GM18520 (cell line): ENCODE measurements around the gene MISP3.

ENCODE experiments used
- ATAC-seq: cut with Tn5 transposase; IDR thresholded peaks from one replicate; pipeline ENCODE4 v1.9.1; 2021; ENCODE audit not compliant: unreplicated experiment

Gene MISP3

DNA sequence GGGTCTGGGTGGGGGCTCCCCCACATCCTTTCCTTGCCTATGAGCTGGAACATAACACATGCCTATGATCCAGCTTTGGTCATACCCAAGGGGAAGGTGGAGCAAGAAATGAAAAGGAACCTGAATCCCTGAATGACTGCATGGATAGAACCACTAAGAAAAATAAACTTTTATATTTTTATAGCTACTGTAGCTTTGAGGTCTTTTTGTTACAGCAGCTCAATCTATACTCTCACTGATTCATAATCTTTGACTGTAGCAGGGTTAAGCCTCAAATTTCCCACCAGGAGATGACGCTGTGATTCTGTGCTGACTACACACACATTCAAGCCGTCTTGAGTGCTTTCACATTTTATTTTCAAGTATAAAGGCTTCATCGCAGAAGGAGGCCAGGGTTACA is 19.6 kb upstream of the MISP3 start:
- no peak for ATAC-seq

DNA sequence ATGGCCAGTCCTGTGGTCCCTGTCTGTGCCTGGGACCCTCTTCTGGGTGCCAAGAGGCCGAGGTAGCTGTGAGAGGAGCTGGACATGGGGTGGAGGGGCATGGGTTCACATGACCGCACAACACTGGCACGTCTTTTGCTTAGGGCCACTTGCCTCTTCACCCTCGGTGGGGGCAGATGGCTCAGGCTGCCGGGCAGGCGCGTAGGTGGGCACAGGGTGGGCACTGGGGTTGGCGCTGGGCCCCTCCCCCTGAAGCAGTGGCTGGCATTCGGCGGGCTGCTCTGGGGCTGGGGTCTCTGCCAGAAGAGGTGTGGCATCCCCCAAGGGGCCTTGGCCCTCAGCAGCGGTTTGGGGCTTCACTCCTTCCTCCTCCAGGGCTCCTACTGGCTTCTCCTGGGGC is 19.1 kb upstream of the MISP3 start:
- ATAC-seq: no peak

- ATAC-seq: no peak
These were observed 18.5 kb upstream of the MISP3 start for GRCh38 chr19:14054099-14054498.

DNA sequence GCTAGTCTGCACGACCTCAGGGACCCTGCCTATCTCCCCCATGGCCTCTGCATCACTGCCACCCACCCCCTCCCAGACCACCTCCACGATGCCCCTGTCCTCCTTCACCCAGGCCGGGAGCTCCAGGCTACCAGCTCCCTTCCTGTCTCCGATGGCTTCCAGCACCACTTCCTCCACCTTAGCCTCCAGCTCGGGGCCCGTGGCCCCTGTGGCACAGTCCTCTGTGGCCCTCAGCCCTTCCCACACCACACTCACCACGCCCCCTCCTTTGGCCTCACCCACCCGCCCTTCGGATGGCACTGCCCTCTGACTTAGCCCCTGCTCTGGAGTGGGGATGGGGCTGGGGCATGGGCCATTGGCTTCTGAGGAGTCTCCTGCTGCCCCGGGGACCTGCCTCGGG is 17.9 kb upstream of the MISP3 start:
- ATAC-seq: no peak

DNA sequence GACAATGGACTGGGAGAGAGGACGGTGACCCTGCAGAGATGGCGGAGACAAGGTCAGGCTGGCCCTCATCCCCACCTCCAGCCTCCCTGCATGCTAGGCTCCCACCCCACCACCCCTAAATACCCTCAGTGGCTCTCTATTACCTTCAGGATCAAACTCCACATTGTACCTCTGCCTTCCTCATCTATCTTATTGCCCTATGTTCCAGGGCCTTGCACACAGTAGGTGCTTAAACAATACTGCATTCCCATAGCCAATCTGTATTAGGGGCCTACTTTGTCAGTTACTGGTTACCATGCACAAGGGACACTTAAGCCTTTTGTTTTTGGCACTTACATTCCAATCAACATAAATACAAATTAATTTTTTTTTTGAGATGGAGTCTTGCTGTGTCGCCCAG is 17.2 kb upstream of the MISP3 start:
- ATAC-seq: no peak

DNA sequence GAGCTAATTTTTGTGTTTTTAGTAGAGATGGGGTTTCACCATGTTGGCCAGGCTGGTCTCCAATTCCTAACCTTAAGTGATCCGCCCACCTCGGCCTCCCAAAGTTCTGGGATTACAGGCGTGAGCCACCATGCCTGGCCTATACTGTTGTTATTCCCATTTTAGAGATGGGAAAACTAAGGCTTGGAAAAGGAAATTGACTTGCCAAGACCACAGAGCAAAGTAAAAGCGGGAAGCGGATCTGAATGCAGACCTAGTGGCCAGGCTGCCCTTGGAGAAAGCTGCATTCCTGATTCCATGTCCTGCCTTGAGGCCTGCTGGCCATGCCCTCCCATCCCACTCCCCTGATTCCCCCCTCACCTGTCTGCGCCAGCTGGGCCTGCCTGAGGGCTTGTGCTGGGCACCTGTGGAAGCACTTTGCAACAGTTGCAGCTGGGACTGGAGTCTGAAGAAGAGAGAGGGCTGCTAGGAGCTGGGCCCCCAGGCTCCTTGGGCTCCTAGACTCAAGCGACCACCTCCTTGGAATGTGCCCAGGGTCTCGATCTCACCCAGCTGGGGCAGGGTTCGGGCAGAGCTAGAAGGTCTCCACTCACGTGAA is 16.4 kb upstream of the MISP3 start:
- ATAC-seq: no peak

GRCh38 chr19:14056741-14057356 is 15.7 kb upstream of the MISP3 start:
- ATAC-seq: no peak

DNA sequence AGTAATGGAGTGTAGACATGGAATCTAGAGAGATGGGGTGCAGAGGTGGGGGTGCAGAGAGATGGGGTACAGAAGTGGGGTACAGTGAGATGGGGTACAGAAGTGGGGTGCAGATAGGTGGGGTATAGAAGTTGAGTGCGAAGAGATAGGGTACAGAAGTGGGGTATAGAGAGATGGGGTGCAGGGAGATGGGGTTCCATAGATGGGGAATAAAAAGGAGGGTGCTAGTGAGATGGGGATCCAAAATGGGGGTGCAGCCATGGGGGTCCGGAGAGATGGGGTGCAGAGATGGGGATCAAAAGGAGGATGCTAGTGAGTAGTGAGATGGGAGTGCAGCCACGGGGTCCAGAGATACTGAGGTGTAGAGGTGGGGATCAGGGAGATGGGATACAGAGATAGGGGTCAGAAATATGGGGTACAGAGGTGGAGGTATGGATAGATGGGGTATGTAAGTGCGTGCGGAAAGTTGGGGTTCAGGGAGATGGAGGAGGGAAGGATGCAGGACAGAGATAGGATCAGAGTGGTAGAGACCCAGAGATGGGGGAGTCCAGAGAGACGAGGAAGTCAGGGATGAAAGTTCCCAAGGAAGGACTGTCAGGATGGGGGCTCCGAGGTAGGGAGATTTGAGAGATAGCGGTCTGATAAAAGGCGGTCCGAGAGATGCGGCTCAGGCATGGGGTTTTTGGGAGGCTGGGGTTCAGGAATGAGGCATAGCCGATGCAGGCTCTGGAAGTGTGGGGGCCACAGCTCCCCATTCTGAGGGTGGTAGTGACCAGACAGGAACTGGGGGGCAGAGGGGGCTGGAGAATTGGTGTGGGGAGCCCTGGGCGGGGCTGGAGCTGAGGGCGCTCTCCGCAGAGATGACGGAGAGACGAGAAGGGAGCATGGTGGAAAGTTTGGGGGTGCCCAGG is 14.1 kb upstream of the MISP3 start:
- no peak for ATAC-seq

DNA sequence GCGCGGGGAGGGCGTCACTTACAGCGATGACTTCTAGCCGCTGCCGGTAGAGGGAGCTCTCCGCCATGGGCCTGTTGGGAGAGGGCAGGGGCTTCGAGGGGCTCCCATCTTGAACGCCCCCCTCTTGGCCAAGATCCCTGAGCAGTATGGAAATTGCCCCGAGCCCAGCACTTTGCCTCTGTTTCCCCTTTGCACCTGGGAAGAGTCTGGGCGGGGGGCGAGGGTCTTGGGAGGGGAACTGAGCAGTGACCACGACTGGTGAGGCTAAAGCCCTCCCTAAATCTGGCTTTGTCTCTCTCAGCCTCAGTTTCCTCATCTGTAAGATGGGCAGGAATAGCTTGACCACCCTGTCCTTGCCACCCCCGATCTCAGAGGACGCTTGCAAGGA is 13.5 kb upstream of the MISP3 start:
- ATAC-seq: no peak

DNA sequence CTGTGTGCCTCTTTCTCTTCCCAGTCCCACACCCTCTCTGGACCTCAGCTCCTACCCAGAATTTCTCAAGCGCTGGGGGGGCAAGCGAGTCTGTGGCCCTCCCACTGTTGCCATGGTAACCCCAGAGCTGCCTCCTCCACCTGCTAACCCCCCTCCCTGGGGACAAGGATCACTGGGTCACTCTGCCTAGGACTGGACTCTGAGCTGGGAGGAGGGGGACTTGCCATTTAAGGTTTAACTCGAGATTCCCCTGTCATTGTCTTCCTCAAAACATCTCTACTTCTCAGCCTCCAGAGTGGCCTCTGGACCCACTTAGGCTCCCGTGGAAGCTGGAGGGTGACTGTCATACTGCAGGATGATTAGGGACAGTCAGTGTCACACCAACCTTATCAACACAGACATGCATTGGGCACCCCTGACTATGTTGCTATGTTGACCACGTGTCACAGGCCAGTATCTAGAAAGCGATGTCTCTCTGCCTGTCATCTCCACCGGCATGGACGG is 12.9 kb upstream of the MISP3 start:
- ATAC-seq: no peak

- no peak for ATAC-seq
These were observed 11.4 kb upstream of the MISP3 start for GRCh38 chr19:14061081-14061749.

- ATAC-seq: no peak
These were observed 10.6 kb upstream of the MISP3 start, which contains the start of gene PALM3 for GRCh38 chr19:14061751-14062557. Gene PALM3 (minus strand): TSS chr19:14062076. CDS start chr19:14061980, 96 bp downstream.

GRCh38 chr19:14062558-14062855 is 10.1 kb upstream of the MISP3 start:
- ATAC-seq: no peak

DNA sequence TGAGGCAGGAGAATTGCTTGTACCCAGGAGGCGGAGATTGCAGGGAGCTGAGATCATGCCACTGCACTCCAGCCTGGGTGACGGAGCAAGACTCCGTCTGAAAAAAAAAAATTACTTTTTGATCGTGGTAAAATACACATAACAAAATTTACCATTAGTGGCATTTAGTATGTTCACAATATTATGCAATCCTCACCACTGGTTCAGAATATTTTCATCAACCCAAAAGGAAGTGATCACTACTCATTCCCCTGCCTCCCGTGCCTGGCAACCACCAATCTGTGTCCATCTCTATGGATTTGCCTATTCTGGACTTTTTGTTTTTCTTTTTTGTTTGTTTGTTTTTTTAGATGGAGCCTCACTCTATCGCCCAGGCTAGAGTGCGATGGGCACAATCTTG is 9.5 kb upstream of the MISP3 start:
- no peak for ATAC-seq

DNA sequence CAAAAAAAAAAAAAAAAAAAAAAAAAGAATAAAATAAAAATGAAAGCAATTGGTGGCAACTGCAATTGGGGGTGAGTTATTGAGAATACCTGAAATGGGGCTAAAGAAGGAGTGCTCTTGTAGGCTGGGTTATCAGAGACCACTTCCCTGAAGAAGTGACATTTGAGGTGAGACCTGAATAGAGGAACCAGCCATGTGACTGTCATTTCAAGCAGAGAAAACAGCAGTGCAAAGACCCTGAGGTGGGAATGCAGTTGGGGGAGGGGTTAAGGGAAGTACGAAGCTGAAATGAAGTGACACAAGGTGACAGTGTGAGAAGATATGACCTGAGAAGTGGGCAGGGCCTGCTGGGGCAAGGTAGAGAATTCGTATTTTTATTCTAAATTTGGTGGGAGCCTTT is 6.5 kb upstream of the MISP3 start:
- ATAC-seq: no peak

DNA sequence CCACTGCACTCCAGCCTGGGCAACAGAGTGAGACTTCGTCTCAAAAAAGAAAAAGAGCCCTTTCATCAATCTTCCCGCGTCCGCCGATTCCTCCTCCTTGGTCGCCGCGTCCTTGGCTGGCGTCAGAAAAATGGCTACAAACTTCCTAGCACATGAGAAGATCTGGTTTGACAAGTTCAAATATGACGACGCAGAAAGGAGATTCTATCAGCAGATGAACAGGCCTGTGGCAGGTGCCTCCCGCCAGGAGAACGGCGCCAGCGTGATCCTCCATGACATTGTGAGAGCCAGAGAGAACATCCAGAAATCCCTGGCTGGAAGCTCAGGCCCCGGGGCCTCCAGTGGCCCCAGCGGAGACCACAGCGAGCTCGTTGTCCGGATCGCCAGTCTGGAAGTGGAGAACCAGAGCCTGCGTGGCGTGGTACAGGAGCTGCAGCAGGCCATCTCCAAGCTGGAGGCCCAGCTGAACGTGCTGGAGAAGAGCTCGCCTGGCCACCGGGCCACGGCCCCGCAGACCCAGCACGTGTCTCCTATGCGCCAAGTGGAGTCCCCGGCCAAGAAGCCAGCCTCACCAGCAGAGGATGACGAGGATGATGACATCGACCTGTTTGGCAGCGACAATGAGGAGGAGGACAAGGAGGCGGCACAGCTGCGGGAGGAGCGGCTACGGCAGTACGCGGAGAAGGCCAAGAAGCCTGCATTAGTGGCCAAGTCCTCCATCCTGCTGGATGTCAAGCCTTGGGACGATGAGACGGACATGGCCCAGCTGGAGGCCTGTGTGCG is 2.1 kb upstream of the MISP3 start:
- ATAC-seq: no peak

DNA sequence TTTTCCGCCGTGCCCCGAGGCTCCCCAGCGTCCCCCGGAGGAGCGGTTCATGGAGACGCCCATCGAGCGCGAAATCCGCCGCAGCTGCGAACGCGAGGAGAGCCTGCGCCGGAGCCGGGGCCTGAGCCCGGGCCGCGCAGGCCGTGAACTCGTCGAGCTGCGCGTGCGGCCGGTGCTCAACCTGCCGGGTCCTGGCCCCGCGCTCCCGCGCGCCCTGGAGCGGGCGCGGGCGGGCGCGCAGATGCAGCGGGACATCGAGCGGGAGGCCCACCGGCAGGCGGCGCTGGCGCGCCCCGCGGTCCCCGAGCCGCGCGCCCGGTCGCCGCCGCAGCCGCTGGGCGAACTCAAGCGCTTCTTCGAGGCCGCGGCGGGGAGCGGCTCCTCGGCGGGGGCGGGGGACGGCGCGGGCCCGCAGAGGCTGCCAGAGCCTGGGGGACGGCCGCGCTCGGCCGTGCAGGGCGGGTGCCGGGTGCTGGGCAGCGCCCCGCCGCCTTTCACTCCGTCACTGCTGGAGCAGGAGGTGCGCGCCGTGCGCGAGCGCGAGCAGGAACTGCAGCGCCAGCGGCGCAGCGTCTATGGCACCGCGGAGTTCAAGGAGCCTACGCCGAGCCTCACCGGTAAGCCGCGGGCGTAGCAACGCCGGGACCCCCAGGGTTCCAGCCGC is 807 bp downstream of the MISP3 start:
- ATAC-seq: peak; percentile 39

GRCh38 chr19:14073925-14074838 is 1.6 kb downstream of the MISP3 start:
- ATAC-seq: no peak
